B cell (primary cell): ENCODE results near the gene BCL2. TPM values are rescaled to one million over a fixed set of nuclear protein-coding genes. Genes with fewer than 3 reads are reported as not detected.

Source experiments
- ATAC-seq: fragments of 200-7000 bp; cut with Tn5 transposase; one replicate; pipeline ENCODE4 v1.10.0; 2021; ENCODE audit warnings: low read depth, mild to moderate bottlenecking, moderate number of reproducible peaks, moderate library complexity
- CTCF ChIA-PET: fragments of 350-600 bp; sonication (Branson Sonifier 250); formaldehyde crosslinking; loops from one replicate; lab custom pipeline; 2021; ENCODE audit warnings: antibody characterized with exemption, inconsistent platforms; lab: Charles Lee
- POLR2A ChIA-PET: fragments of 350-600 bp; sonication (Branson Sonifier 250); formaldehyde crosslinking; loops from one replicate; lab custom pipeline; 2021; ENCODE audit warnings: antibody characterized with exemption; lab: Charles Lee
- DNase-seq: peaks from one replicate; pipeline ENCODE4 v3.0.0; 2013
- H2AFZ ChIP-seq: 2 replicates; pipeline ENCODE4 v1.6.1; 2012; ENCODE audit warnings: mild to moderate bottlenecking, low read depth, low read length; ENCODE audit not compliant: insufficient read depth, poor library complexity, severe bottlenecking
- H3K27ac ChIP-seq, 2 donors: 1 replicate in 1 of 2; 2 replicates in 1 of 2; pipeline ENCODE4 v1.5.1; 2012 to 2013; ENCODE audit warnings: low read length in 2 of 2, mild to moderate bottlenecking in 2 of 2, moderate library complexity in 1 of 2
- H3K27me3 ChIP-seq, 4 experiments: fragments of 200-600 bp in 1 of 4; sonication (generic) in 1 of 4; replicated peaks in 1 of 4; 1 replicate in 2 of 4; 2 replicates in 2 of 4; pipeline versions ENCODE4 v1.6.1 to v1.7.0; 2013 to 2016; ENCODE audit warnings: low read length in 3 of 4, mild to moderate bottlenecking in 2 of 4, mixed read lengths in 1 of 4, moderate library complexity in 1 of 4; ENCODE audit not compliant: insufficient read depth in 4 of 4, control insufficient read depth in 3 of 4; ENCODE audit errors: control extremely low read depth in 1 of 4
- H3K36me3 ChIP-seq, 2 experiments: replicated peaks in 1 of 2; 1 replicate in 1 of 2; 2 replicates in 1 of 2; pipeline versions ENCODE4 v1.6.1 to v1.7.1; 2013; ENCODE audit warnings: low read length in 1 of 2; ENCODE audit not compliant: insufficient read depth in 2 of 2, control insufficient read depth in 1 of 2; ENCODE audit errors: control extremely low read depth in 1 of 2, extremely low read depth in 1 of 2
- H3K4me1 ChIP-seq, 2 donors: fragments of 200-600 bp in 1 of 2; sonication (generic) in 1 of 2; 1 replicate in 1 of 2; 2 replicates in 1 of 2; pipeline versions ENCODE4 v1.5.1 to v1.6.1; 2013 to 2017; ENCODE audit warnings: low read length in 2 of 2; ENCODE audit not compliant: control insufficient read depth in 2 of 2, insufficient read depth in 2 of 2
- H3K4me2 ChIP-seq: replicated peaks from 2 replicates; pipeline ENCODE3; 2012; ENCODE audit warnings: mild to moderate bottlenecking, low read depth, low read length; ENCODE audit not compliant: poor library complexity, severe bottlenecking
- H3K4me3 ChIP-seq, 5 experiments: fragments of 200-600 bp in 1 of 5; sonication (generic) in 1 of 5; 1 replicate in 3 of 5; 2 replicates in 2 of 5; pipeline versions ENCODE4 v1.5.1 to v1.7.0; 2011 to 2016; ENCODE audit warnings: low read length in 4 of 5, mild to moderate bottlenecking in 4 of 5, low read depth in 2 of 5, control low read depth in 1 of 5, moderate library complexity in 1 of 5; ENCODE audit not compliant: insufficient read depth in 1 of 5; ENCODE audit errors: control extremely low read depth in 1 of 5, extremely low read depth in 1 of 5
- H3K79me2 ChIP-seq: fragments of 200-600 bp; sonication (generic); one replicate; pipeline ENCODE4 v1.6.0; 2016; ENCODE audit warnings: low read length; ENCODE audit not compliant: control insufficient read depth, insufficient read depth
- H3K9ac ChIP-seq: fragments of 200-600 bp; sonication (generic); 2 replicates; pipeline ENCODE4 v1.6.1; 2017; ENCODE audit warnings: mild to moderate bottlenecking, low read length, moderate library complexity
- H3K9me3 ChIP-seq, 3 donors: one replicate each; pipeline versions ENCODE4 v1.6.1 to v1.7.1; 2013; ENCODE audit warnings: low read length in 2 of 3; ENCODE audit not compliant: control insufficient read depth in 2 of 3, insufficient read depth in 1 of 3; ENCODE audit errors: control extremely low read depth in 1 of 3
- H4K20me1 ChIP-seq: 2 replicates; pipeline ENCODE4 v1.6.0; 2012; ENCODE audit warnings: mild to moderate bottlenecking, low read length; ENCODE audit not compliant: insufficient read depth, control insufficient read depth, poor library complexity, severe bottlenecking
- H3K27ac Mint-ChIP-seq: one replicate; pipeline ENCODE4 v1.8.0; 2021; ENCODE audit warnings: mixed read lengths
- H3K27me3 Mint-ChIP-seq: one replicate; pipeline ENCODE4 v1.8.0; 2021; ENCODE audit warnings: mixed read lengths
- H3K4me1 Mint-ChIP-seq: one replicate; pipeline ENCODE4 v1.8.0; 2021; ENCODE audit warnings: mixed read lengths
- H3K4me3 Mint-ChIP-seq: one replicate; pipeline ENCODE4 v1.8.0; 2021; ENCODE audit warnings: mixed read lengths
- H3K9me3 Mint-ChIP-seq: one replicate; pipeline ENCODE4 v1.8.0; 2022; ENCODE audit warnings: mixed read lengths; ENCODE audit not compliant: insufficient read depth
- EZH2 ChIP-seq: IDR thresholded peaks from 2 replicates; pipeline ENCODE4 v1.6.1; 2012; ENCODE audit warnings: borderline replicate concordance, low read depth, mild to moderate bottlenecking, moderate library complexity, low read length; ENCODE audit not compliant: insufficient read depth, poor library complexity, severe bottlenecking
- WGBS: methylation state at CpG from one replicate; pipeline ENCODE4 v1.1.5; 2013; ENCODE audit warnings: missing lambda C conversion rate; ENCODE audit not compliant: insufficient coverage; 5-methylcytosine and 5-hydroxymethylcytosine counted together
- intact Hi-C: fragments of 100-400 bp; cut with micrococcal nuclease; formaldehyde crosslinking; loops from one replicate; pipeline ENCODE4 v1.10.0; 2022
- polyA plus RNA-seq: library from polyadenylated mRNA; depleted of rRNA; stranded (reverse); fragments of >200 nt; gene quantifications from 2 replicates; pipeline ENCODE4 v1.2.3, GENCODE V29; 2012
- small RNA-seq: library from RNA; depleted of rRNA; stranded (forward); fragments of <200 nt; gene quantifications from one replicate; pipeline ENCODE3, GENCODE V24; 2012; ENCODE audit warnings: low replicate concordance, low read depth; ENCODE audit not compliant: insufficient read length
- total RNA-seq, 2 donors: library from RNA; stranded (reverse); fragments of 120-200 nt in 1 of 2; gene quantifications; 1 replicate in 1 of 2; 2 replicates in 1 of 2; pipeline versions ENCODE4 v1.2.3 to v1.2.4, GENCODE V29; 2013 to 2022
- TF ChIP-seq, protein P1 (sequence below): fragments of 200-600 bp; IDR thresholded peaks from one replicate; pipeline ENCODE4 v1.8.0; 2022; ENCODE audit warnings: antibody characterized with exemption, mild to moderate bottlenecking

BCL2 gene
- total and polyA plus RNA-seq, 2 donors (not counting 1 experiment from before 2014, with no cell fraction given): 27.6 to 144 TPM

DNA sequence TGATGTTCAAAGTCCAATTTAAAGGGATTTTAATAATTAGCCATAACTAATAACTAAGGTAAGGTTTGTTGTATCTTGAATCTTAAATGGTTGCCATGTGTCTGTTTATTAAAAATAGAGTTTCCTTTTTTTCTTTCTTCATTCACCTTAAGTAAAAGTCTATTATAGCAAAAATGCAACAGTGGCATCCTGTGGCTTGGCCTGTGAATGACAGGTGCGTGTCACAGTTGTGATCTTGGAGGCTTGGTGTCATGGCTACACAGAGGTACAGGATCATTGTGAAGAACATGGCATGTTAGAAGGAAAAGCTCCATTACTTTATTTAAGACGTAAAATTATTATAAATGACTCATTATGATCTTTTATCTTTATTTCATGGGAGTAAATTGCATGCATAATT is 246.1 kb downstream of the BCL2 start:
- Mint-ChIP-seq H3K4me1 (peaks cover 17% of the 10 kb centered on the region), H3K27ac (no peak overlapping the region), H3K4me3 (no peak overlapping the region), H3K27me3 (peaks cover 3% of the 10 kb centered on the region), H3K9me3 (no peaks in the 10 kb centered on the region)
- ChIA-PET CTCF (interaction anchor here (0.7 to 1.0 kb wide), 3 partner anchors 56 to 367 kb away, joined by 3 to 11 read pairs (median 3); no protein-coding TSS in a partner anchor), POLR2A (interaction anchor here (0.6 kb wide), 1 partner anchor 78 kb away, joined by 7 read pairs; no protein-coding TSS in a partner anchor)
- H3K4me3 ChIP-seq: no peak overlapping the region
- no peaks in the 10 kb centered on the region for H4K20me1 ChIP-seq
- DNase-seq (peak; percentile 36), ATAC-seq (peak; percentile 44)
- H3K36me3 ChIP-seq: no peaks in the 10 kb centered on the region
- peaks cover 6 to 11% of the 10 kb centered on the region in 2 donors for H3K4me1 ChIP-seq
- no peaks in the 10 kb centered on the region for H3K27me3 ChIP-seq
- no peaks in the 10 kb centered on the region for H3K9me3 ChIP-seq
- no peak overlapping the region for H3K9ac ChIP-seq
- no peak overlapping the region for H3K4me2 ChIP-seq
- no peaks in the 10 kb centered on the region for H3K79me2 ChIP-seq
- H2AFZ ChIP-seq: no peak overlapping the region
- intact Hi-C loops: loop anchor here (1.0 kb wide), 1 partner anchor 57 kb away; no protein-coding TSS in a partner anchor
- TF ChIP-seq EZH2: no peak
- TF ChIP-seq, protein P1, sequence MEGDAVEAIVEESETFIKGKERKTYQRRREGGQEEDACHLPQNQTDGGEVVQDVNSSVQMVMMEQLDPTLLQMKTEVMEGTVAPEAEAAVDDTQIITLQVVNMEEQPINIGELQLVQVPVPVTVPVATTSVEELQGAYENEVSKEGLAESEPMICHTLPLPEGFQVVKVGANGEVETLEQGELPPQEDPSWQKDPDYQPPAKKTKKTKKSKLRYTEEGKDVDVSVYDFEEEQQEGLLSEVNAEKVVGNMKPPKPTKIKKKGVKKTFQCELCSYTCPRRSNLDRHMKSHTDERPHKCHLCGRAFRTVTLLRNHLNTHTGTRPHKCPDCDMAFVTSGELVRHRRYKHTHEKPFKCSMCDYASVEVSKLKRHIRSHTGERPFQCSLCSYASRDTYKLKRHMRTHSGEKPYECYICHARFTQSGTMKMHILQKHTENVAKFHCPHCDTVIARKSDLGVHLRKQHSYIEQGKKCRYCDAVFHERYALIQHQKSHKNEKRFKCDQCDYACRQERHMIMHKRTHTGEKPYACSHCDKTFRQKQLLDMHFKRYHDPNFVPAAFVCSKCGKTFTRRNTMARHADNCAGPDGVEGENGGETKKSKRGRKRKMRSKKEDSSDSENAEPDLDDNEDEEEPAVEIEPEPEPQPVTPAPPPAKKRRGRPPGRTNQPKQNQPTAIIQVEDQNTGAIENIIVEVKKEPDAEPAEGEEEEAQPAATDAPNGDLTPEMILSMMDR: peak; percentile 29
- no peak overlapping the region for H3K27ac ChIP-seq
- 50% methylated on average over 1 of the region's 2 CpGs for WGBS

Small RNA genes within 50 kb of the gene (small RNA-seq; reads per million reads assigned to genes)
- gene AC022726.1: not detected

Other genes with a start within 250 kb of the BCL2 start
- 21.1 and 26.4 TPM in 2 replicates for gene KDSR, start 47.4 kb upstream of the BCL2 start, total RNA-seq
- gene KDSR, start 47.4 kb upstream of the BCL2 start, polyA plus RNA-seq: 6.4 and 10.5 TPM in 2 replicates
- gene VPS4B, start 102.7 kb upstream of the BCL2 start, total RNA-seq: 91.5 and 93.9 TPM in 2 replicates
- gene VPS4B, start 102.7 kb upstream of the BCL2 start, polyA plus RNA-seq: 14.5 and 26.4 TPM in 2 replicates
- not detected in 2 replicates for gene SERPINB5, start 157.2 kb upstream of the BCL2 start, total RNA-seq
- gene SERPINB5, start 157.2 kb upstream of the BCL2 start, polyA plus RNA-seq: not detected in 2 replicates
- gene SERPINB12, start 222.6 kb upstream of the BCL2 start, total RNA-seq: not detected in 2 replicates
- gene SERPINB12, start 222.6 kb upstream of the BCL2 start, polyA plus RNA-seq: not detected in 2 replicates